Measurements from ENCODE around the gene CFAP45. TPM values are rescaled to one million over a fixed set of nuclear protein-coding genes. Genes with fewer than 3 reads are reported as not detected.

The CFAP45 gene
- polyA plus RNA-seq, 6 donors from 2014 or later: 0.29 to 0.93 (median 0.41) TPM; not detected in 1

GRCh38 chr1:159825564-159825963 is 74.4 kb downstream of the CFAP45 start:
- no peak for ATAC-seq (ENCODE audit: low read depth in 2 of 2)
- H3K27ac Mint-ChIP-seq: peak overlapping the region in 1 of 6 donors; percentile 73
- H3K27me3 Mint-ChIP-seq: peaks cover 23 to 48% (median 48%) of the 10 kb centered on the region in 3 donors
- DNase-seq: no peak
- H3K9me3 Mint-ChIP-seq: peaks cover 0 to 2% (median 0%) of the 10 kb centered on the region in 7 donors
- H3K4me3 Mint-ChIP-seq: no peak overlapping the region
- H3K36me3 Mint-ChIP-seq: peaks cover 0 to 3% of the 10 kb centered on the region in 2 donors
- H3K4me1 Mint-ChIP-seq: peaks cover 7 to 21% (median 14%) of the 10 kb centered on the region in 3 donors

GRCh38 chr1:159823406-159823805 is 76.6 kb downstream of the CFAP45 start:
- Mint-ChIP-seq H3K9me3 (peaks cover 0 to 2% (median 0%) of the 10 kb centered on the region in 7 donors), H3K36me3 (no peaks in the 10 kb centered on the region), H3K27me3 (peaks cover 20 to 53% (median 48%) of the 10 kb centered on the region in 3 donors), H3K4me3 (no peak overlapping the region), H3K27ac (peak overlapping the region in 1 of 6 donors; percentile 25), H3K4me1 (peaks cover 0 to 15% (median 7%) of the 10 kb centered on the region in 3 donors)
- ATAC-seq (ENCODE audit: low read depth in 2 of 2) (no peak), DNase-seq (no peak)

Other genes with a start within 250 kb of the CFAP45 start
- not detected for gene CRP, start 185.6 kb downstream of the CFAP45 start, polyA plus RNA-seq (ENCODE audit: low read depth in 6 of 6)
- 10 to 100 TPM; 24.3 to 31.5 (median 28.7) TPM for gene DUSP23, start 119.2 kb downstream of the CFAP45 start, polyA plus RNA-seq (ENCODE audit: low read depth in 6 of 6)
- 1 to 10 TPM in 1 of 6 donors, under 1 TPM in 3, not detected in 2; 0.11 to 1.2 (median 0.24) TPM for gene FCRL6, start 97.8 kb downstream of the CFAP45 start, polyA plus RNA-seq (ENCODE audit: low read depth in 6 of 6)
- not detected for gene SLAMF8, start 73.3 kb downstream of the CFAP45 start, polyA plus RNA-seq (ENCODE audit: low read depth in 6 of 6)
- not detected for gene VSIG8, start 37.5 kb downstream of the CFAP45 start, polyA plus RNA-seq (ENCODE audit: low read depth in 6 of 6)
- gene TAGLN2, start 25.3 kb upstream of the CFAP45 start, polyA plus RNA-seq (ENCODE audit: low read depth in 6 of 6): 1,000 to 10,000 TPM; 1,235 to 1,676 (median 1,380) TPM
- under 1 TPM in 4 of 6 donors, not detected in 2; 0.16 to 0.97 (median 0.41) TPM for gene IGSF9, start 45.4 kb upstream of the CFAP45 start, polyA plus RNA-seq (ENCODE audit: low read depth in 6 of 6)
- not detected for gene SLAMF9, start 54.1 kb upstream of the CFAP45 start, polyA plus RNA-seq (ENCODE audit: low read depth in 6 of 6)
- 1 to 10 TPM in 5 of 6 donors, under 1 TPM in 1; 0.98 to 2.0 (median 1.5) TPM for gene PIGM, start 131.8 kb upstream of the CFAP45 start, polyA plus RNA-seq (ENCODE audit: low read depth in 6 of 6)
- gene KCNJ10, start 170.0 kb upstream of the CFAP45 start, polyA plus RNA-seq (ENCODE audit: low read depth in 6 of 6): not detected
- gene KCNJ9, start 181.4 kb upstream of the CFAP45 start, polyA plus RNA-seq (ENCODE audit: low read depth in 6 of 6): under 1 TPM in 1 of 6 donors, not detected in 5; 0.08 TPM
- 10 to 100 TPM; 33.6 to 53.1 (median 47.7) TPM for gene IGSF8, start 198.5 kb upstream of the CFAP45 start, polyA plus RNA-seq (ENCODE audit: low read depth in 6 of 6)
- gene ATP1A2, start 215.6 kb upstream of the CFAP45 start, polyA plus RNA-seq (ENCODE audit: low read depth in 6 of 6): not detected